WTC11 (cell line): Measurements from ENCODE around the gene CAPN15. TPM values are rescaled to one million over a fixed set of nuclear protein-coding genes. Genes with fewer than 3 reads are reported as not detected.

Experiments used
- ATAC-seq: fragments of 200-7000 bp; cut with Tn5 transposase; 2 replicates; pipeline ENCODE4 v1.10.0; 2021; ENCODE audit warnings: mild to moderate bottlenecking, moderate library complexity
- CTCF ChIA-PET: fragments of 300-600 bp; sonication (Branson Sonifier 250); formaldehyde crosslinking; loops from one replicate; lab custom pipeline; 2021; ENCODE audit warnings: antibody characterized with exemption; lab: Charles Lee
- POLR2A ChIA-PET: fragments of 350-600 bp; sonication (Branson Sonifier 250); formaldehyde crosslinking; loops from one replicate; lab custom pipeline; 2021; ENCODE audit warnings: antibody characterized with exemption; lab: Charles Lee
- DNase-seq: peaks from one replicate; pipeline ENCODE4 v3.0.0; 2021; ENCODE audit warnings: low spot score
- H3K27ac Mint-ChIP-seq: 2 replicates; pipeline ENCODE4 v1.8.0; 2021; ENCODE audit warnings: mixed read lengths
- H3K27me3 Mint-ChIP-seq: 2 replicates; pipeline ENCODE4 v1.8.0; 2021; ENCODE audit warnings: low read depth, mild to moderate bottlenecking, moderate library complexity, mixed read lengths
- H3K36me3 Mint-ChIP-seq: 2 replicates; pipeline ENCODE4 v1.8.0; 2021; ENCODE audit warnings: mixed read lengths
- H3K4me1 Mint-ChIP-seq: 2 replicates; pipeline ENCODE4 v1.8.0; 2022; ENCODE audit warnings: mixed read lengths
- H3K4me3 Mint-ChIP-seq: 2 replicates; pipeline ENCODE4 v1.8.0; 2021; ENCODE audit warnings: mild to moderate bottlenecking, moderate library complexity, mixed read lengths
- H3K9me3 Mint-ChIP-seq: 2 replicates; pipeline ENCODE4 v1.8.0; 2021; ENCODE audit warnings: mixed read lengths
- CBFB ChIP-seq: sonication (generic); formaldehyde crosslinking; IDR thresholded peaks from 2 replicates; pipeline ENCODE4 v1.8.1; 2022; ENCODE audit warnings: mild to moderate bottlenecking, low read depth, missing genetic modification reagents
- ETV6 ChIP-seq: sonication (generic); formaldehyde crosslinking; IDR thresholded peaks from 2 replicates; pipeline ENCODE4 v1.8.1; 2022; ENCODE audit warnings: mild to moderate bottlenecking, missing genetic modification reagents
- FOXJ3 ChIP-seq: sonication (generic); formaldehyde crosslinking; IDR thresholded peaks from 2 replicates; pipeline ENCODE4 v1.9.0; 2021; ENCODE audit warnings: missing genetic modification reagents, mild to moderate bottlenecking, borderline replicate concordance
- FOXK1 ChIP-seq: sonication (generic); formaldehyde crosslinking; IDR thresholded peaks from 2 replicates; pipeline ENCODE4 v1.8.0; 2022; ENCODE audit warnings: mild to moderate bottlenecking, moderate library complexity, missing genetic modification reagents
- GRHL2 ChIP-seq: fragments of 250-450 bp; sonication (Bioruptor Pico); IDR thresholded peaks from 2 replicates; pipeline ENCODE4 v1.8.0; 2022; ENCODE audit warnings: mild to moderate bottlenecking, moderate library complexity; ENCODE audit not compliant: insufficient replicate concordance, severe bottlenecking
- JAZF1 ChIP-seq: fragments of 250-450 bp; sonication (Bioruptor Pico); IDR thresholded peaks from 2 replicates; pipeline ENCODE4 v1.9.0; 2021; ENCODE audit warnings: moderate library complexity, mild to moderate bottlenecking, inconsistent platforms
- MYBL2 ChIP-seq: sonication (generic); formaldehyde crosslinking; IDR thresholded peaks from 2 replicates; pipeline ENCODE4 v1.8.1; 2023; ENCODE audit warnings: mild to moderate bottlenecking, moderate library complexity, missing genetic modification reagents
- NFATC4 ChIP-seq: fragments of 250-450 bp; sonication (Bioruptor Pico); IDR thresholded peaks from 2 replicates; pipeline ENCODE4 v1.9.0; 2021; ENCODE audit warnings: mild to moderate bottlenecking
- NR1H2 ChIP-seq: sonication (generic); formaldehyde crosslinking; IDR thresholded peaks from 2 replicates; pipeline ENCODE4 v1.9.0; 2021; ENCODE audit warnings: mild to moderate bottlenecking, moderate library complexity, missing genetic modification reagents
- NR3C1 ChIP-seq: sonication (generic); formaldehyde crosslinking; conservative IDR thresholded peaks from 2 replicates; pipeline ENCODE4 v1.8.1; 2023; ENCODE audit warnings: low read depth, mild to moderate bottlenecking, missing genetic modification reagents
- OVOL2 ChIP-seq: fragments of 250-450 bp; sonication (Bioruptor Pico); IDR thresholded peaks from 2 replicates; pipeline ENCODE4 v1.9.0; 2021; ENCODE audit warnings: mild to moderate bottlenecking, borderline replicate concordance
- STAT6 ChIP-seq: sonication (generic); formaldehyde crosslinking; conservative IDR thresholded peaks from 2 replicates; pipeline ENCODE4 v1.8.1; 2023; ENCODE audit warnings: mild to moderate bottlenecking, low read depth, missing genetic modification reagents, moderate library complexity
- TCF7 ChIP-seq: sonication (generic); formaldehyde crosslinking; IDR thresholded peaks from 2 replicates; pipeline ENCODE4 v1.8.0; 2022; ENCODE audit warnings: mild to moderate bottlenecking, low read depth, missing genetic modification reagents, moderate library complexity
- TEAD1 ChIP-seq: sonication (generic); formaldehyde crosslinking; IDR thresholded peaks from 2 replicates; pipeline ENCODE4 v1.8.0; 2022; ENCODE audit warnings: mild to moderate bottlenecking, missing genetic modification reagents
- USF2 ChIP-seq: sonication (generic); formaldehyde crosslinking; IDR thresholded peaks from 2 replicates; pipeline ENCODE4 v1.8.1; 2023; ENCODE audit warnings: mild to moderate bottlenecking, missing genetic modification reagents, moderate library complexity
- ZNF219 ChIP-seq: sonication (generic); formaldehyde crosslinking; IDR thresholded peaks from 2 replicates; pipeline ENCODE4 v1.8.0; 2023; ENCODE audit warnings: missing genetic modification reagents, mild to moderate bottlenecking, borderline replicate concordance
- ZNF423 ChIP-seq: fragments of 250-450 bp; sonication (Bioruptor Pico); IDR thresholded peaks from 2 replicates; pipeline ENCODE4 v2.1.2; 2022; ENCODE audit warnings: mild to moderate bottlenecking, moderate library complexity
- ZSCAN18 ChIP-seq: fragments of 250-450 bp; sonication (Bioruptor Pico); IDR thresholded peaks from 2 replicates; pipeline ENCODE4 v2.1.2; 2022; ENCODE audit warnings: mild to moderate bottlenecking, moderate library complexity
- total RNA-seq: library from RNA; stranded (reverse); gene quantifications from 3 replicates; pipeline ENCODE4 v1.2.3, GENCODE V29; 2021
- TF ChIP-seq, protein P1 (sequence below): sonication (generic); formaldehyde crosslinking; IDR thresholded peaks from 2 replicates; pipeline ENCODE4 v1.8.1; 2023; ENCODE audit warnings: mild to moderate bottlenecking, moderate library complexity, missing genetic modification reagents
- TF ChIP-seq, protein P2 (sequence below): fragments of 200-600 bp; IDR thresholded peaks from 2 replicates; pipeline ENCODE4 v1.8.0; 2022; ENCODE audit warnings: antibody characterized with exemption

CAPN15 gene
- total RNA-seq, 1 experiment from 2014 or later, result 110 TPM

DNA sequence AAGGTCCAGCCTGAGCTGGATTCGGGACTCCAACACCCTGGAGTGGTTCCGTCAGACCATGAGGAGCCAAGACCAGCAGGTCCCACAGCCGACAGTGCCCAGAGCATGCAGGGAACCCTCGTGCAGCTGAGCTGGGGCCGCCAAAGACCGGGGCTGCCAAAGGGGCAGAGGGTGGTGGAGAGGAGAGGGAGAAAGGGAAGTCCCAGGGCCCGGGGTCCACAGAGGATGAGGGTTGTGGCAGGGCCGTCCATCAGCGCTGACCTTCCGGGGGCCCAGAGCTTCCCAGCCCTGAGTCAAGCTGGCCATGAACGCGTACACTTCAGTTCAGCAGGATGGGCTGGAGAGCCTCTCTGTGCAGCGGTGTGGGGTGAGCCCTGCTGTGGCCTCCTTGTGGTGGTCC lies 6.7 kb upstream of the CAPN15 start:
- CTCF ChIA-PET, result interaction anchor here (0.8 to 2.1 kb wide), 7 partner anchors 11 to 131 kb away, joined by 3 to 9 read pairs (median 5); partner anchors contain the start of gene NHLRC4
- Mint-ChIP-seq H3K9me3 (no peaks in the 10 kb centered on the region), H3K27me3 (no peaks in the 10 kb centered on the region), H3K4me1 (0 out of 2 replicates have a peak, but pooled peaks cover 6% of the 10 kb centered on the region), H3K4me3 (no peak overlapping the region), H3K27ac (no peak overlapping the region), H3K36me3 (peaks cover 4% of the 10 kb centered on the region; the same call in 1 of the 2 replicates)
- ATAC-seq (no peak), DNase-seq (no peak)
- POLR2A ChIA-PET, result interaction anchor here (1.2 kb wide), 1 partner anchor 119 kb away, joined by 3 read pairs; the partner anchor contains the start of gene DECR2
- TF ChIP-seq CBFB (CRISPR knock-in tag), result no peak
- no peak for TF ChIP-seq NR1H2 (CRISPR knock-in tag)
- no peak for TF ChIP-seq JAZF1
- TF ChIP-seq OVOL2 (CRISPR knock-in tag), result no peak
- no peak for TF ChIP-seq MYBL2 (CRISPR knock-in tag)
- TF ChIP-seq TCF7 (CRISPR knock-in tag), result no peak
- TF ChIP-seq FOXJ3 (CRISPR knock-in tag), result no peak
- TF ChIP-seq USF2, result no peak
- no peak for TF ChIP-seq STAT6
- TF ChIP-seq ZSCAN18, result no peak

GRCh38 chr16:521381-522210 lies 5.9 kb upstream of the CAPN15 start:
- ChIA-PET POLR2A (no interaction called here), CTCF (interaction anchor here (0.8 to 2.1 kb wide), 5 partner anchors 11 to 61 kb away, joined by 3 to 9 read pairs (median 3); partner anchors contain the start of gene NHLRC4)
- H3K4me3 Mint-ChIP-seq, result no peak overlapping the region
- H3K9me3 Mint-ChIP-seq, result no peaks in the 10 kb centered on the region
- H3K4me1 Mint-ChIP-seq, result peaks cover 8% of the 10 kb centered on the region
- ATAC-seq (peak; percentile 79), DNase-seq (peak; percentile 89)
- no peak overlapping the region for H3K27ac Mint-ChIP-seq
- no peaks in the 10 kb centered on the region for H3K27me3 Mint-ChIP-seq
- H3K36me3 Mint-ChIP-seq, result peaks cover 4% of the 10 kb centered on the region; the same call in 1 of the 2 replicates
- TF ChIP-seq STAT6 (0 out of 2 replicates have a peak, but pooled peaks have one; percentile 26), ZNF219 (CRISPR knock-in tag) (no peak), GRHL2 (CRISPR knock-in tag) (no peak), OVOL2 (CRISPR knock-in tag) (no peak), FOXK1 (CRISPR knock-in tag) (no peak), NR1H2 (CRISPR knock-in tag) (no peak), TEAD1 (no peak), ETV6 (CRISPR knock-in tag) (0 out of 2 replicates have a peak, but pooled peaks have one; percentile 13), NFATC4 (CRISPR knock-in tag) (no peak), NR3C1 (CRISPR knock-in tag) (no peak), USF2 (no peak), ZNF423 (CRISPR knock-in tag) (peak; percentile 11; the same call in 1 of the 2 replicates)
- TF ChIP-seq, protein P1, sequence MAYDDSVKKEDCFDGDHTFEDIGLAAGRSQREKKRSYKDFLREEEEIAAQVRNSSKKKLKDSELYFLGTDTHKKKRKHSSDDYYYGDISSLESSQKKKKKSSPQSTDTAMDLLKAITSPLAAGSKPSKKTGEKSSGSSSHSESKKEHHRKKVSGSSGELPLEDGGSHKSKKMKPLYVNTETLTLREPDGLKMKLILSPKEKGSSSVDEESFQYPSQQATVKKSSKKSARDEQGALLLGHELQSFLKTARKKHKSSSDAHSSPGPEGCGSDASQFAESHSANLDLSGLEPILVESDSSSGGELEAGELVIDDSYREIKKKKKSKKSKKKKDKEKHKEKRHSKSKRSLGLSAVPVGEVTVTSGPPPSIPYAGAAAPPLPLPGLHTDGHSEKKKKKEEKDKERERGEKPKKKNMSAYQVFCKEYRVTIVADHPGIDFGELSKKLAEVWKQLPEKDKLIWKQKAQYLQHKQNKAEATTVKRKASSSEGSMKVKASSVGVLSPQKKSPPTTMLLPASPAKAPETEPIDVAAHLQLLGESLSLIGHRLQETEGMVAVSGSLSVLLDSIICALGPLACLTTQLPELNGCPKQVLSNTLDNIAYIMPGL, result 0 out of 2 replicates have a peak, but pooled peaks have one; percentile 39
- TF ChIP-seq, protein P2, sequence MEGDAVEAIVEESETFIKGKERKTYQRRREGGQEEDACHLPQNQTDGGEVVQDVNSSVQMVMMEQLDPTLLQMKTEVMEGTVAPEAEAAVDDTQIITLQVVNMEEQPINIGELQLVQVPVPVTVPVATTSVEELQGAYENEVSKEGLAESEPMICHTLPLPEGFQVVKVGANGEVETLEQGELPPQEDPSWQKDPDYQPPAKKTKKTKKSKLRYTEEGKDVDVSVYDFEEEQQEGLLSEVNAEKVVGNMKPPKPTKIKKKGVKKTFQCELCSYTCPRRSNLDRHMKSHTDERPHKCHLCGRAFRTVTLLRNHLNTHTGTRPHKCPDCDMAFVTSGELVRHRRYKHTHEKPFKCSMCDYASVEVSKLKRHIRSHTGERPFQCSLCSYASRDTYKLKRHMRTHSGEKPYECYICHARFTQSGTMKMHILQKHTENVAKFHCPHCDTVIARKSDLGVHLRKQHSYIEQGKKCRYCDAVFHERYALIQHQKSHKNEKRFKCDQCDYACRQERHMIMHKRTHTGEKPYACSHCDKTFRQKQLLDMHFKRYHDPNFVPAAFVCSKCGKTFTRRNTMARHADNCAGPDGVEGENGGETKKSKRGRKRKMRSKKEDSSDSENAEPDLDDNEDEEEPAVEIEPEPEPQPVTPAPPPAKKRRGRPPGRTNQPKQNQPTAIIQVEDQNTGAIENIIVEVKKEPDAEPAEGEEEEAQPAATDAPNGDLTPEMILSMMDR, result peak; percentile 53; the same call in 1 of the 2 replicates
